Activated naive CD4-positive, alpha-beta T cell (primary cell): ENCODE measurements around the gene KDM5C.

Source experiments
- DNase-seq, 4 experiments: peaks; one replicate each; lab custom pipeline; 2025; lab: John Stamatoyannopoulos, UW

KDM5C gene

GRCh38 chrX:53224860-53225797, at the start of gene KDM5C:
Gene KDM5C, minus strand, starts transcription at chrX:53225207. Its CDS starts 318 bp downstream, at chrX:53224889.
- peak; percentile 40 to 87 (median 70) for DNase-seq

DNA sequence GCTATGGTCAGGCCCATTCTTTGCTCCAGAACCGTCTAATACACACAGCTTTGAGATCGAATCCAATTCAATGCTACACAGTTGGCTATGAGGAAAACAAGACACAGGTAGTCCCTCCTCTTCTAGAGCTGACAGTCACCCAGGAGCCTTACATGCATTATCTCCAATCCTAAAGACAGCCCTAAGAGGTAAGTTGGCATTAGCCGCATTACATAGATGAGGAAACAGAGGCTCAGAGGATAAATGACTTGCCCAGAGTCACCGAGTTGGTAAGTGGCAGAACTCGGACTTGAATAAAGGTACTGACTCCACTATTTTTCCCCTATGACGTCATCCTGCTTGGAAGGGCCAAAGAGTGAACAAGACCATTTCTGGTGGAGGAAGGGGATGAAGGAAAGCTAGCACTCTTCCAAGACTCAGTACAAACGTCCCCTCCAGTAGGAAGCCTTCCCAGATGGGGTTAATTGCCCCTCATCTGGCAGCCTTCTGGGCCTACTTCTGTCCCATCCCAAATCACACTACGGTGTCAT, 47.9 kb upstream of the KDM5C start:
- no peak for DNase-seq

DNA sequence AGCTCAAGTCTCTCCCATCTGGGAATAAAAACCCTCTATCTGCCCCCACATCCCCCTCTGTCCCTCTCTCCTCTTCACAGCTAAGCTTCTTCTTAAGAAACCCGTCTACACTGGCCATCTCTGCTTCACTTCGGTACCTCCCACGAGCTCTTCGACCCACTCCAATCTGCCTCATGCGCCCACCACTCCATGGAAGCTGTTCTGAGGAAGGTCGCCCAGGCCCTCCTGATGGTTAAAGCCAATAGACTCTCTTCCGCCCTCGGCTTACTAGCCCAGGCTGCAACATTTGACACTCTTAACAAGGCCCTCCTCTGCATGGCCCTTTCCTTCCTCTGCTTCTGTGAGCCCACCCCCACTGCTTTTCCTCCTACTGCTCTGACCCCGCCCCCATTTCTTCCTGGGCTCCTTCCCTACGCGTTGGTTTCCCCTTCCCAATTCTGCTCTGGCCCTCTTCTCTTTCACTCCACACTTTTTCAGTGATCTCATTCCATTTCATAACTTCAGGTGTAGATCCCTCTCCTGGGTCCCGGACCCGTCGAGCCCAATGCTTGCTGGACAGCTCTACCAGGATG, 44.6 kb upstream of the KDM5C start:
- no peak for DNase-seq

- DNase-seq: no peak
Measured at GRCh38 chrX:53268173-53268572, 43.2 kb upstream of the KDM5C start.

DNA sequence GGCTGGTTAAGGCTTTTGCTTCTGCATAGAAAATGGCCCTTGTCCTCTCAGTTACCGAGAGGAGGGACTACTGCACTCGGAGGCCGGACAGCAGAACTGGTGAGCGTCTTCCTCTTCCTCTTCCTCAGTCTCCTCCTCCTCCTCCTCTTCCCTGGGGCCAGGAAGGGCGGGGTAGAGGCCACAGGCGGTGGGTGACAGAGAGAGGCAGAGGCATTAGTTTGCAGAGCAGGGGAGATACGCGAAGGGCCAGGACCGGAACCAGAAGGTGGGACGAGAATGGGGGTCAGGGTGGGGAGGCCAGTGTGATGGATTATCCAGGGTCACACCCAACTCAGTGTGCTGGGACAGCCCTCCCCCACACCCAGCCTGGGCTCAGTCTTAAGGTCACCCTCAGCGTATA, 41.9 kb upstream of the KDM5C start:
- no peak for DNase-seq

GRCh38 chrX:53265771-53266574, 41.0 kb upstream of the KDM5C start:
- DNase-seq: no peak

GRCh38 chrX:53263597-53264094, 38.6 kb upstream of the KDM5C start:
- no peak for DNase-seq

DNA sequence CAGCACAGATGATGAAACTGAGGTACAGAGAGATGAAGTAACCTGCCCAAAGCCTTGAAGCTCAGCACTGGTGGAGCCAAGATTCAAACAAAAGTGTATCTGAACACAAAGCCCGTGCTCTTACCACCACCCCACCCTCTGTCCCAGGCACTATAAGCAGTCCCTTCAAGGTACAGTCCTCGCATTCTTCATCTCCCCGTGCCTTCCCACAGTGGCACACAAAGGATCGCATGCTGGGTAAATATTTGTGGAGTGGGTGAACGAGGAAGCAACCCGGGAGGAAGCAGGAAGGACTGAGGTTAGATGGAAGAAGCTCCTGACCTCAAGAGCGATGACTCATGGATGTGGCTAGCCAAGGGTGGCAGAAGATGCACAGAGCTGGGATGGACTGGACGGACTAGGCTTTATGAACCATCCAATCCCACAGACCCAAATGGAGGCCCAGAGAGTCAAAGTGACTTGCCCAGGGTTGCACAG, 37.9 kb upstream of the KDM5C start:
- DNase-seq: no peak

- DNase-seq: no peak
Measured at GRCh38 chrX:53262189-53262917, 37.3 kb upstream of the KDM5C start.

DNA sequence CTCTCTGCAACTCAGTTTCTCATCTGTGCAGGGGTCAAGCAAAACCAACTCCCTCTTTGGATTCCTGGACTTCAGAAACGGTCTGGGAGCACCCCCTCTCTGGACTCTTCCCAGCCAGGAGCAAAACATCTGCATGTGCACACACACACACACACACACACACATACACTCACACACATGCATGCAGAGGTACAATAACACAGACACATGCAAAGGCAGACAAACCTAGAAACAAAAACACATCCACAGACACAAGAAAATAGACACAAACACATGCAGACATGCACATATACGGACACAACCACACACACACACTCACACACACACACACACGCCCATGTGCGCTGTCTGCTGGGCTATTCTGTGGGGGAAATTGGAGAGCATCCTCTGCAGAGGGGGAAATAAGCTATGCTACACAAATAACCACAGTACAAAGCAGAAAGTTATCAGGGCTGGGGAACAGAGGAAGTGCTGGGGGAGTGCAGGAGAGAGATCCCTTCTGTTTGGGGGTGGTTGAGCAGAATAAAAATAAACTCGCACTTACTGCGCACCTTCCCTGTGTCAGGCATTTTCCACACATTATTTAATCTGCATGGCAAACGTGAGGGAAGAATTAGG, 36.5 kb upstream of the KDM5C start:
- DNase-seq: no peak

- no peak for DNase-seq
Measured at GRCh38 chrX:53260836-53261235, 35.8 kb upstream of the KDM5C start.

GRCh38 chrX:53257670-53258423, 32.8 kb upstream of the KDM5C start:
- DNase-seq: no peak

DNA sequence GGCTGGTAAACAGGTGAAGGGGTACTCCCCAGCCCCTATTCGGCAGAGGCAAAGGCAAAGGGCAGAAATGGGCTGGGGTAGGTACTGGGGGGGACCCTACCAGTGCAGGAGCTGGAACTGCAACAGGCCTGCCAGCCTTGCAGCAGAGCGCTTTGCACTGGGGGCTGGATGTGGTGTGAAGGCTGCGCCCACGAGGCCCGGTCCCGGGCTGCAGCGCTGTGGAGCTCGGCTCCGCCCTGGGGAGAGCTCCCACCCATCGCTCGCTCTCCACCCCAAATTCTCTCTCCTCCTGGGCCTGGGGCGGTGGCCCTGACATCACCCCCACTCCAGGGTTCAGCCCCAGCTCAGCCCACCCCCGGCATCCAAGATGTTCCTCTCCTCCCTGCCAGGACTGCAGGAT, 32.2 kb upstream of the KDM5C start:
- no peak for DNase-seq

- DNase-seq: no peak
Measured at GRCh38 chrX:53256446-53257041, 31.5 kb upstream of the KDM5C start.

- DNase-seq: no peak
Measured at GRCh38 chrX:53255738-53256191, 30.8 kb upstream of the KDM5C start.

GRCh38 chrX:53254570-53255461, 29.8 kb upstream of the KDM5C start:
- no peak for DNase-seq

GRCh38 chrX:53253293-53254020, 28.4 kb upstream of the KDM5C start:
- no peak for DNase-seq

GRCh38 chrX:53251307-53251706, 26.3 kb upstream of the KDM5C start:
- no peak for DNase-seq
